GM19372 (cell line): ENCODE data around the gene NCAM2.
"Not testable (repeated sequence)": the region's sequence is repeated elsewhere in the genome, so short reads cannot be mapped to it uniquely, and the experiment has no call there.

Experiments
- ATAC-seq: cut with Tn5 transposase; IDR thresholded peaks from one replicate; pipeline ENCODE4 v1.9.1; 2021; ENCODE audit warnings: mild to moderate bottlenecking, low read depth, moderate library complexity; ENCODE audit not compliant: unreplicated experiment

NCAM2 gene

GRCh38 chr21:21097466-21097865, 99.3 kb downstream of the NCAM2 start:
- no peak for ATAC-seq

- ATAC-seq = no peak
Observed at GRCh38 chr21:21101911-21102310, 103.7 kb downstream of the NCAM2 start.

GRCh38 chr21:21102896-21103295, 104.7 kb downstream of the NCAM2 start:
- no peak for ATAC-seq

- ATAC-seq = no peak
Observed at GRCh38 chr21:21103692-21104091, 105.5 kb downstream of the NCAM2 start.

GRCh38 chr21:21109736-21110135, 111.5 kb downstream of the NCAM2 start:
- no peak for ATAC-seq

- ATAC-seq = no peak
Observed at GRCh38 chr21:21111309-21111920, 113.2 kb downstream of the NCAM2 start.

GRCh38 chr21:21114461-21114860, 116.3 kb downstream of the NCAM2 start:
- no peak for ATAC-seq

GRCh38 chr21:21119091-21119490, 120.9 kb downstream of the NCAM2 start:
- ATAC-seq = no peak

GRCh38 chr21:21122680-21123079, 124.5 kb downstream of the NCAM2 start:
- ATAC-seq = no peak

GRCh38 chr21:21132390-21132789, 134.2 kb downstream of the NCAM2 start:
- no peak for ATAC-seq

- no peak for ATAC-seq
Observed at GRCh38 chr21:21137986-21138385, 139.8 kb downstream of the NCAM2 start.

- no peak for ATAC-seq
Observed at GRCh38 chr21:21146587-21147373, 148.6 kb downstream of the NCAM2 start.

- ATAC-seq = no peak
Observed at GRCh38 chr21:21147374-21147745, 149.2 kb downstream of the NCAM2 start.

GRCh38 chr21:21148009-21148408, 149.8 kb downstream of the NCAM2 start:
- no peak for ATAC-seq

GRCh38 chr21:21148514-21148913, 150.3 kb downstream of the NCAM2 start:
- no peak for ATAC-seq

- ATAC-seq = not testable (repeated sequence)
Observed at GRCh38 chr21:21149445-21149844, 151.2 kb downstream of the NCAM2 start.

GRCh38 chr21:21151231-21151630, 153.0 kb downstream of the NCAM2 start:
- ATAC-seq = no peak

- ATAC-seq = no peak
Observed at GRCh38 chr21:21156397-21156796, 158.2 kb downstream of the NCAM2 start.

GRCh38 chr21:21156957-21157356, 158.7 kb downstream of the NCAM2 start:
- ATAC-seq = no peak

- no peak for ATAC-seq
Observed at GRCh38 chr21:21158376-21158918, 160.2 kb downstream of the NCAM2 start.

- ATAC-seq = no peak
Observed at GRCh38 chr21:21159253-21159899, 161.2 kb downstream of the NCAM2 start.
